Thymus (tissue), 11 donors: ENCODE results near the gene ABCA13. TPM values are rescaled to one million over a fixed set of nuclear protein-coding genes. Genes with fewer than 3 reads are reported as not detected.

Source experiments
- DNase-seq, 9 donors: peaks; one replicate each; pipeline ENCODE4 v3.0.0-alpha.2; 2013; ENCODE audit warnings: low spot score in 9 of 9, low read depth in 6 of 9, missing footprints in 1 of 9
- H3K27ac ChIP-seq, 2 donors: one replicate each; pipeline ENCODE4 v1.5.1; 2013; ENCODE audit warnings: control low read depth in 1 of 2, low read depth in 1 of 2, low read length in 1 of 2, mild to moderate bottlenecking in 1 of 2, moderate library complexity in 1 of 2
- H3K27me3 ChIP-seq, 2 donors: one replicate each; pipeline ENCODE4 v1.5.1; 2013; ENCODE audit warnings: low read length in 1 of 2; ENCODE audit not compliant: control insufficient read depth in 2 of 2, insufficient read depth in 1 of 2
- H3K36me3 ChIP-seq, 2 donors: one replicate each; pipeline ENCODE4 v1.5.1; 2013; ENCODE audit warnings: low read length in 1 of 2, mild to moderate bottlenecking in 1 of 2, moderate library complexity in 1 of 2; ENCODE audit not compliant: control insufficient read depth in 2 of 2, insufficient read depth in 2 of 2
- H3K4me1 ChIP-seq, 2 donors: one replicate each; pipeline ENCODE4 v1.5.1; 2013; ENCODE audit warnings: low read length in 2 of 2; ENCODE audit not compliant: control insufficient read depth in 2 of 2, insufficient read depth in 2 of 2
- H3K4me3 ChIP-seq, 2 donors: one replicate each; pipeline ENCODE4 v1.5.1; 2013; ENCODE audit warnings: low read length in 2 of 2, control low read depth in 1 of 2, mild to moderate bottlenecking in 1 of 2
- H3K9me3 ChIP-seq, 2 donors: one replicate each; pipeline ENCODE4 v1.5.1; 2013; ENCODE audit warnings: low read length in 1 of 2, mild to moderate bottlenecking in 1 of 2; ENCODE audit not compliant: control insufficient read depth in 2 of 2, insufficient read depth in 1 of 2
- WGBS: extraction: QIAGEN DNeasy Blood & Tissue Kit; methylation state at CpG from one replicate; pipeline ENCODE4 v1.1.7; 2013; 5-methylcytosine and 5-hydroxymethylcytosine counted together
- polyA plus RNA-seq: library from polyadenylated mRNA; stranded (reverse); fragments of 200-250 nt; gene quantifications from one replicate; pipeline ENCODE4 v1.2.3, GENCODE V29; 2013
- total RNA-seq: library from RNA; stranded (reverse); fragments of 120-200 nt; gene quantifications from one replicate; pipeline ENCODE4 v1.2.4, GENCODE V29; 2013
- donor health status: healthy.

Gene ABCA13
- total and polyA plus RNA-seq, 2 donors: 0.76 to 0.91 TPM

- Histone ChIP-seq H3K4me1 (no peaks in the 10 kb centered on the region), H3K27ac (no peak overlapping the region), H3K36me3 (no peaks in the 10 kb centered on the region), H3K27me3 (no peaks in the 10 kb centered on the region), H3K9me3 (no peaks in the 10 kb centered on the region), H3K4me3 (no peak overlapping the region)
- no peak for DNase-seq
- WGBS: 79% methylated on average over 4 of the region's 4 CpGs
Observed at GRCh38 chr7:48458701-48459524, 287.7 kb downstream of the ABCA13 start.

GRCh38 chr7:48466713-48467112 is 295.5 kb downstream of the ABCA13 start:
- WGBS: 98% methylated on average over 4 of the region's 4 CpGs
- Histone ChIP-seq H3K27me3 (no peaks in the 10 kb centered on the region), H3K4me3 (no peak overlapping the region), H3K36me3 (no peaks in the 10 kb centered on the region), H3K27ac (no peak overlapping the region), H3K9me3 (no peaks in the 10 kb centered on the region), H3K4me1 (no peaks in the 10 kb centered on the region)
- no peak for DNase-seq

- H3K27ac ChIP-seq: no peak overlapping the region
- 84% methylated on average over 5 of the region's 5 CpGs for WGBS
- no peaks in the 10 kb centered on the region for H3K9me3 ChIP-seq
Observed at GRCh38 chr7:48471196-48471595, 299.9 kb downstream of the ABCA13 start.

GRCh38 chr7:48472640-48473039 is 301.4 kb downstream of the ABCA13 start:
- no peak for DNase-seq
- H3K4me1 ChIP-seq: no peaks in the 10 kb centered on the region
- H3K27ac ChIP-seq: no peak overlapping the region
- 93% methylated on average over 4 of the region's 4 CpGs for WGBS
- H3K4me3 ChIP-seq: no peak overlapping the region
- no peaks in the 10 kb centered on the region for H3K9me3 ChIP-seq
- no peaks in the 10 kb centered on the region for H3K36me3 ChIP-seq
- H3K27me3 ChIP-seq: no peaks in the 10 kb centered on the region

More at GRCh38 chr7:48471196-48471595, 299.9 kb downstream of the ABCA13 start:
- DNase-seq: no peak
- no peaks in the 10 kb centered on the region for H3K4me1 ChIP-seq
- no peaks in the 10 kb centered on the region for H3K36me3 ChIP-seq
- no peaks in the 10 kb centered on the region for H3K27me3 ChIP-seq
- no peak overlapping the region for H3K4me3 ChIP-seq

- WGBS: 82% methylated on average over 6 of the region's 6 CpGs
- no peaks in the 10 kb centered on the region for H3K27me3 ChIP-seq
- no peak overlapping the region for H3K27ac ChIP-seq
- no peaks in the 10 kb centered on the region for H3K9me3 ChIP-seq
- H3K4me3 ChIP-seq: no peak overlapping the region
- no peaks in the 10 kb centered on the region for H3K4me1 ChIP-seq
- no peaks in the 10 kb centered on the region for H3K36me3 ChIP-seq
- DNase-seq: no peak
Observed at GRCh38 chr7:48473205-48473865, 302.1 kb downstream of the ABCA13 start.

GRCh38 chr7:48481235-48481634 is 310.0 kb downstream of the ABCA13 start:
- no peaks in the 10 kb centered on the region for H3K36me3 ChIP-seq
- 89% methylated on average over 3 of the region's 3 CpGs for WGBS
- no peak overlapping the region for H3K27ac ChIP-seq
- H3K4me3 ChIP-seq: no peak overlapping the region
- peaks cover 0 to 1% of the 10 kb centered on the region in 2 donors for H3K9me3 ChIP-seq
- peaks cover 0 to 2% of the 10 kb centered on the region in 2 donors for H3K4me1 ChIP-seq
- DNase-seq: no peak
- H3K27me3 ChIP-seq: no peaks in the 10 kb centered on the region

GRCh38 chr7:48497521-48497920 is 326.3 kb downstream of the ABCA13 start:
- no peak overlapping the region for H3K4me3 ChIP-seq
- H3K36me3 ChIP-seq: no peaks in the 10 kb centered on the region
- DNase-seq: no peak
- H3K9me3 ChIP-seq: no peaks in the 10 kb centered on the region
- no peak overlapping the region for H3K27ac ChIP-seq
- no peaks in the 10 kb centered on the region for H3K27me3 ChIP-seq
- WGBS: 95% methylated on average over 3 of the region's 3 CpGs
- no peaks in the 10 kb centered on the region for H3K4me1 ChIP-seq

GRCh38 chr7:48502021-48502420 is 330.8 kb downstream of the ABCA13 start:
- whole genome bisulfite sequencing: 93% methylated on average over 4 of the region's 4 CpGs
- Histone ChIP-seq H3K36me3 (no peaks in the 10 kb centered on the region), H3K9me3 (no peaks in the 10 kb centered on the region), H3K27ac (no peak overlapping the region), H3K27me3 (no peaks in the 10 kb centered on the region), H3K4me1 (no peaks in the 10 kb centered on the region), H3K4me3 (no peak overlapping the region)
- no peak for DNase-seq

- 96% methylated on average over 6 of the region's 6 CpGs for WGBS
- H3K9me3 ChIP-seq: no peaks in the 10 kb centered on the region
Observed at GRCh38 chr7:48505051-48505450, 333.8 kb downstream of the ABCA13 start.

More at GRCh38 chr7:48505051-48505450, 333.8 kb downstream of the ABCA13 start:
- H3K4me3 ChIP-seq: no peak overlapping the region
- H3K36me3 ChIP-seq: no peaks in the 10 kb centered on the region
- no peaks in the 10 kb centered on the region for H3K27me3 ChIP-seq
- no peaks in the 10 kb centered on the region for H3K4me1 ChIP-seq
- no peak overlapping the region for H3K27ac ChIP-seq
- no peak for DNase-seq
